ENCODE data around the gene RRAS2. TPM values are rescaled to one million over a fixed set of nuclear protein-coding genes. Genes with fewer than 3 reads are reported as not detected.

The RRAS2 gene
- total RNA-seq, 4 donors from 2014 or later = 35.5 to 162 (median 77.6) TPM

GRCh38 chr11:14315130-14315529 is 43.9 kb downstream of the RRAS2 start:
- Histone ChIP-seq H3K4me1 (peaks cover 0 to 9% (median 4%) of the 10 kb centered on the region in 4 donors), H3K27me3 (no peaks in the 10 kb centered on the region), H3K27ac (peak overlapping the region in 1 of 4 donors; percentile 52), H3K36me3 (no peaks in the 10 kb centered on the region), H3K9me3 (no peaks in the 10 kb centered on the region), H3K4me3 (no peak overlapping the region)
- DNase-seq = no peak
- no peak for TF ChIP-seq CTCF (IDR thresholded peaks at IDR 0.05)

- Histone ChIP-seq H3K9me3 (no peaks in the 10 kb centered on the region), H3K36me3 (no peaks in the 10 kb centered on the region), H3K4me1 (peaks cover 0 to 19% (median 7%) of the 10 kb centered on the region in 4 donors), H3K27me3 (no peaks in the 10 kb centered on the region), H3K27ac (peak overlapping the region in 1 of 4 donors; percentile 35), H3K4me3 (no peak overlapping the region)
- no peak for DNase-seq
- TF ChIP-seq POLR2A (IDR thresholded peaks at IDR 0.05) = no peak
- no peak for TF ChIP-seq CTCF (IDR thresholded peaks at IDR 0.05)
Observed at GRCh38 chr11:14314127-14314526, 44.9 kb downstream of the RRAS2 start.

GRCh38 chr11:14312736-14313438 is 46.1 kb downstream of the RRAS2 start:
- Histone ChIP-seq H3K36me3 (no peaks in the 10 kb centered on the region), H3K9me3 (no peaks in the 10 kb centered on the region), H3K27me3 (no peaks in the 10 kb centered on the region), H3K27ac (peak overlapping the region in 1 of 4 donors; percentile 51), H3K4me3 (no peak overlapping the region), H3K4me1 (peaks cover 0 to 26% (median 6%) of the 10 kb centered on the region in 4 donors)
- no peak for DNase-seq
- TF ChIP-seq POLR2A (IDR thresholded peaks at IDR 0.05) (no peak), CTCF (IDR thresholded peaks at IDR 0.05) (no peak)

- no peaks in the 10 kb centered on the region for H3K27me3 ChIP-seq
- TF ChIP-seq POLR2A (IDR thresholded peaks at IDR 0.05) = no peak
- TF ChIP-seq CTCF (IDR thresholded peaks at IDR 0.05) = no peak
- no peaks in the 10 kb centered on the region for H3K36me3 ChIP-seq
- H3K27ac ChIP-seq = no peak overlapping the region
- DNase-seq = no peak
- H3K9me3 ChIP-seq = no peaks in the 10 kb centered on the region
- H3K4me1 ChIP-seq = peaks cover 0 to 27% (median 6%) of the 10 kb centered on the region in 4 donors
- no peak overlapping the region for H3K4me3 ChIP-seq
Observed at GRCh38 chr11:14310679-14311078, 48.3 kb downstream of the RRAS2 start.

GRCh38 chr11:14309425-14310192 is 49.4 kb downstream of the RRAS2 start:
- H3K36me3 ChIP-seq = no peaks in the 10 kb centered on the region
- peak overlapping the region in 1 of 4 donors; percentile 27 for H3K27ac ChIP-seq
- H3K4me3 ChIP-seq = no peak overlapping the region
- no peaks in the 10 kb centered on the region for H3K27me3 ChIP-seq
- no peak for DNase-seq
- H3K9me3 ChIP-seq = no peaks in the 10 kb centered on the region
- peaks cover 0 to 27% (median 6%) of the 10 kb centered on the region in 4 donors for H3K4me1 ChIP-seq
- no peak for TF ChIP-seq CTCF (IDR thresholded peaks at IDR 0.05)
- no peak for TF ChIP-seq POLR2A (IDR thresholded peaks at IDR 0.05)

Data from Peyer's patch (tissue), 4 donors.